Stimulated activated CD8-positive, alpha-beta memory T cell treated with anti-CD3 and anti-CD28 coated beads, Interleukin-4, amount 100 ng/mL, for 24 hours (primary cell): ENCODE measurements around the gene FTL.

Experiments
- DNase-seq: peaks from one replicate; pipeline ENCODE4 v3.0.0-alpha.2; 2020; ENCODE audit warnings: low read depth

The FTL gene

GRCh38 chr19:48992581-48993174 lies 27.6 kb downstream of the FTL start:
- DNase-seq, result no peak

- peak; percentile 99 for DNase-seq
These were observed 28.3 kb downstream of the FTL start, which contains the start of the genes GYS1 and RUVBL2 for GRCh38 chr19:48993175-48994034. Gene GYS1 (minus strand): TSS chr19:48993309. CDS start chr19:48993112, 197 bp downstream. Gene RUVBL2 (plus strand): TSS chr19:48993887. CDS start chr19:48993912, 25 bp downstream.

- DNase-seq, result no peak
These were observed 28.9 kb downstream of the FTL start for GRCh38 chr19:48994035-48994386.

GRCh38 chr19:48997972-48998371 lies 32.9 kb downstream of the FTL start:
- peak; percentile 40 for DNase-seq

- peak; percentile 62 for DNase-seq
These were observed 34.6 kb downstream of the FTL start for GRCh38 chr19:48999481-49000325.

- DNase-seq, result no peak
These were observed 39.0 kb downstream of the FTL start for GRCh38 chr19:49004133-49004532.

GRCh38 chr19:49004964-49005614 lies 40.0 kb downstream of the FTL start:
- no peak for DNase-seq

GRCh38 chr19:49006905-49007304 lies 41.8 kb downstream of the FTL start:
- DNase-seq, result no peak

GRCh38 chr19:49009828-49010227 lies 44.7 kb downstream of the FTL start:
- DNase-seq, result no peak

- DNase-seq, result no peak
These were observed 45.3 kb downstream of the FTL start for GRCh38 chr19:49010453-49010852.

- DNase-seq, result no peak
These were observed 46.1 kb downstream of the FTL start for GRCh38 chr19:49011194-49011593.

- no peak for DNase-seq
These were observed 49.2 kb downstream of the FTL start for GRCh38 chr19:49014123-49014869.

- DNase-seq, result no peak
These were observed 49.8 kb downstream of the FTL start for GRCh38 chr19:49014870-49015255.

GRCh38 chr19:49016067-49016839 lies 51.1 kb downstream of the FTL start:
- no peak for DNase-seq
